A673 (cell line): ENCODE results near the gene CALN1. TPM values are rescaled to one million over a fixed set of nuclear protein-coding genes. Genes with fewer than 3 reads are reported as not detected.

Source experiments
- BruUV-seq: library from RNA; stranded (reverse); fragments of 400-500 nt; replicated peaks from 2 replicates; lab custom pipeline; 2021; lab: Mats Ljungman, UMichigan
- CTCF ChIA-PET: fragments of 300-600 bp; sonication (Branson Sonifier 250); formaldehyde crosslinking; loops from one replicate; lab custom pipeline; 2022; ENCODE audit warnings: antibody characterized with exemption; lab: Charles Lee
- POLR2A ChIA-PET: fragments of 300-600 bp; sonication (Branson Sonifier 250); formaldehyde crosslinking; loops from one replicate; lab custom pipeline; 2022; ENCODE audit warnings: antibody characterized with exemption; ENCODE audit not compliant: low non-redundant PET; lab: Charles Lee
- DNase-seq: peaks from one replicate; pipeline ENCODE4 v3.0.0-alpha.2; 2015; ENCODE audit warnings: low spot score
- H3K27ac ChIP-seq: fragments of 200-600 bp; sonication (generic); 2 replicates; pipeline ENCODE4 v1.5.1; 2016; ENCODE audit warnings: mixed run types, low read depth, mild to moderate bottlenecking, mixed read lengths, antibody characterized with exemption, low read length; ENCODE audit not compliant: poor library complexity, severe bottlenecking
- H3K27me3 ChIP-seq: fragments of 200-600 bp; sonication (generic); replicated peaks from 2 replicates; pipeline ENCODE4 v1.6.1; 2017; ENCODE audit warnings: mixed run types, low read depth, mild to moderate bottlenecking, mixed read lengths, antibody characterized with exemption, low read length; ENCODE audit not compliant: insufficient read depth, poor library complexity
- H3K36me3 ChIP-seq: fragments of 200-600 bp; sonication (generic); 2 replicates; pipeline ENCODE4 v1.6.1; 2016; ENCODE audit warnings: mixed run types, mild to moderate bottlenecking, mixed read lengths, antibody characterized with exemption, low read length; ENCODE audit not compliant: insufficient read depth, poor library complexity, severe bottlenecking
- H3K4me1 ChIP-seq: fragments of 200-600 bp; sonication (generic); 2 replicates; pipeline ENCODE4 v1.6.1; 2017; ENCODE audit warnings: mixed run types, mild to moderate bottlenecking, mixed read lengths, antibody characterized with exemption, low read length; ENCODE audit not compliant: insufficient read depth, poor library complexity, severe bottlenecking
- H3K4me3 ChIP-seq: fragments of 200-600 bp; sonication (generic); 2 replicates; pipeline ENCODE4 v1.5.1; 2016; ENCODE audit warnings: low read depth, mixed run types, mild to moderate bottlenecking, mixed read lengths, low read length; ENCODE audit not compliant: poor library complexity, severe bottlenecking
- H3K9me3 ChIP-seq: fragments of 200-600 bp; sonication (generic); 2 replicates; pipeline ENCODE4 v1.6.1; 2016; ENCODE audit warnings: mixed run types, low read depth, mild to moderate bottlenecking, mixed read lengths, antibody characterized with exemption, low read length; ENCODE audit not compliant: poor library complexity, severe bottlenecking
- CTCF ChIP-seq: fragments of 300-800, 200-600 bp; sonication (generic); conservative IDR thresholded peaks from 2 replicates; pipeline ENCODE4 v1.5.1; 2017; ENCODE audit warnings: low read depth, mild to moderate bottlenecking, antibody characterized with exemption, low read length, moderate library complexity, mixed read lengths
- EZH2 ChIP-seq: fragments of 200-600 bp; sonication (generic); IDR thresholded peaks from 2 replicates; pipeline ENCODE4 v1.6.1; 2017; ENCODE audit warnings: borderline replicate concordance, low read depth, mild to moderate bottlenecking, mixed read lengths, antibody characterized with exemption, low read length; ENCODE audit not compliant: poor library complexity, severe bottlenecking
- intact Hi-C: fragments of 100-400 bp; cut with micrococcal nuclease; formaldehyde crosslinking; loops from one replicate; pipeline ENCODE4 v1.10.0; 2022; ENCODE audit not compliant: unreplicated experiment
- total RNA-seq: library from RNA; stranded (reverse); gene quantifications from 2 replicates; pipeline ENCODE4 v1.2.3, GENCODE V29; 2021

CALN1 gene
- total RNA-seq, 1 experiment from 2014 or later: not detected

- ChIA-PET CTCF (no interaction called here), POLR2A (no interaction called here)
- no peak for DNase-seq
- no TSS peak for BruUV-seq
- Histone ChIP-seq H3K4me1 (no peaks in the 10 kb centered on the region), H3K4me3 (no peak overlapping the region), H3K9me3 (peaks cover 21% of the 10 kb centered on the region), H3K27me3 (no peaks in the 10 kb centered on the region), H3K36me3 (no peaks in the 10 kb centered on the region), H3K27ac (no peak overlapping the region)
- intact Hi-C loops: no loop called here
- TF ChIP-seq CTCF (no peak), EZH2 (no peak)
Observed at GRCh38 chr7:71883415-71883814, 528.7 kb downstream of the CALN1 start.

GRCh38 chr7:71871446-71871845 lies 540.7 kb downstream of the CALN1 start:
- no peaks in the 10 kb centered on the region for H3K4me1 ChIP-seq
- peaks cover 14% of the 10 kb centered on the region for H3K9me3 ChIP-seq
- intact Hi-C loops: no loop called here
- H3K27me3 ChIP-seq: no peaks in the 10 kb centered on the region
- BruUV-seq: no TSS peak
- ChIA-PET CTCF (no interaction called here), POLR2A (no interaction called here)
- no peak for DNase-seq
- no peaks in the 10 kb centered on the region for H3K36me3 ChIP-seq
- no peak for TF ChIP-seq EZH2
- TF ChIP-seq CTCF: no peak
- no peak overlapping the region for H3K27ac ChIP-seq
- no peak overlapping the region for H3K4me3 ChIP-seq

GRCh38 chr7:71870812-71871211 lies 541.3 kb downstream of the CALN1 start:
- ChIA-PET CTCF (no interaction called here), POLR2A (no interaction called here)
- DNase-seq: no peak

More at GRCh38 chr7:71870812-71871211, 541.3 kb downstream of the CALN1 start:
- H3K4me1 ChIP-seq: no peaks in the 10 kb centered on the region
- no peak overlapping the region for H3K27ac ChIP-seq
- no peaks in the 10 kb centered on the region for H3K36me3 ChIP-seq
- H3K9me3 ChIP-seq: peaks cover 9% of the 10 kb centered on the region
- no TSS peak for BruUV-seq
- no peaks in the 10 kb centered on the region for H3K27me3 ChIP-seq
- intact Hi-C loops: no loop called here
- TF ChIP-seq EZH2 (no peak), CTCF (no peak)
- H3K4me3 ChIP-seq: no peak overlapping the region
